Karpas-422 (cell line): ENCODE measurements around the gene CRYGB. TPM values are rescaled to one million over a fixed set of nuclear protein-coding genes. Genes with fewer than 3 reads are reported as not detected.
"Not testable (repeated sequence)": the region's sequence is repeated elsewhere in the genome, so short reads cannot be mapped to it uniquely, and the experiment has no call there.

Experiments
- DNase-seq: peaks from one replicate; pipeline ENCODE4 v3.0.0-alpha.2; 2015
- H2AFZ ChIP-seq: fragments of 200-600 bp; sonication (generic); 2 replicates; pipeline ENCODE4 v1.6.1; 2014; ENCODE audit warnings: antibody characterized with exemption, low read length, mixed read lengths
- H3K27ac ChIP-seq: fragments of 200-600 bp; sonication (generic); 2 replicates; pipeline ENCODE4 v1.5.1; 2014; ENCODE audit warnings: mild to moderate bottlenecking, low read length, moderate library complexity
- H3K27me3 ChIP-seq: fragments of 200-600 bp; sonication (generic); 2 replicates; pipeline ENCODE4 v1.6.1; 2014; ENCODE audit warnings: low read length, mixed read lengths
- H3K36me3 ChIP-seq: fragments of 200-600 bp; sonication (generic); 2 replicates; pipeline ENCODE4 v1.6.1; 2014; ENCODE audit warnings: low read length, mixed read lengths; ENCODE audit not compliant: insufficient read depth
- H3K4me1 ChIP-seq: fragments of 200-600 bp; sonication (generic); 2 replicates; pipeline ENCODE4 v1.6.1; 2014; ENCODE audit warnings: mild to moderate bottlenecking, low read length, mixed read lengths
- H3K4me2 ChIP-seq: fragments of 200-600 bp; sonication (generic); 2 replicates; pipeline ENCODE4 v1.6.1; 2014; ENCODE audit warnings: low read length, low read depth, mild to moderate bottlenecking; ENCODE audit not compliant: poor library complexity, severe bottlenecking
- H3K4me3 ChIP-seq: fragments of 200-600 bp; sonication (generic); 2 replicates; pipeline ENCODE4 v1.5.1; 2014; ENCODE audit warnings: mild to moderate bottlenecking, antibody characterized with exemption, low read length, mixed read lengths
- H3K79me2 ChIP-seq: fragments of 200-600 bp; sonication (generic); 2 replicates; pipeline ENCODE4 v1.6.1; 2014; ENCODE audit warnings: mild to moderate bottlenecking, low read length, mixed read lengths
- H3K9ac ChIP-seq: fragments of 200-600 bp; sonication (generic); 2 replicates; pipeline ENCODE4 v1.6.0; 2014; ENCODE audit warnings: low read length
- H3K9me2 ChIP-seq: fragments of 200-600 bp; sonication (generic), shearing (Covaris generic); replicated peaks from 2 replicates; pipeline ENCODE4 v1.6.0; 2014; ENCODE audit warnings: mild to moderate bottlenecking, low read length, moderate library complexity; ENCODE audit not compliant: insufficient read depth
- H3K9me3 ChIP-seq: fragments of 300-700, 200-600 bp; sonication (generic); 2 replicates; pipeline ENCODE4 v1.6.1; 2014; ENCODE audit warnings: low read length, mixed read lengths
- H4K20me1 ChIP-seq: fragments of 200-600 bp; sonication (generic); 2 replicates; pipeline ENCODE4 v1.6.1; 2014; ENCODE audit warnings: mild to moderate bottlenecking, antibody characterized with exemption, low read length, low read depth; ENCODE audit not compliant: insufficient read depth
- total RNA-seq: library from RNA; depleted of rRNA; stranded (reverse); fragments of >200 nt; shearing (Covaris generic); gene quantifications from 2 replicates; pipeline ENCODE4 v1.2.3, GENCODE V29; 2014; ENCODE audit warnings: low replicate concordance

The CRYGB gene
- total RNA-seq, 1 experiment from 2014 or later = not detected

DNA sequence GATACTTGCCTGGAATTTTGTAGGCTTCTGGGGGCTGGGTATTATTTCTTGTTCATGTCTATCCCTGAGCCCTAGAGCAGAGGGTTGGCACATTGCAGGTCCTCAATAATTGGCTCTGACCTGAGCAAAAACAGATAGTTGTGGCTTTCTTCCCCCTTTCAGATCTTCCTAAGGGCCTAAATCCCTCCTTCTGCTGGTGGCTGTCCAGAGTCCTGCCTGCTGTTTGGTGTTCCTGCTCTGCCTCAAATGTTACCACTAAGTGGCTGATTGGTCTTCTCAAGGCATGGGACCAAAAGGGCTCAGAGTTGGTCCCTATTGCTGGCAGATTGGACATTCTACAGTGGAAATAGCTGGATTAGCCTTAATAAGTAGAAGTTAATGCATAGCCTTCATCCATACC is 1.1 kb upstream of the CRYGB start:
- no peak overlapping the region for H3K4me3 ChIP-seq
- H3K9me2 ChIP-seq = no peaks in the 10 kb centered on the region
- no peak for DNase-seq
- no peaks in the 10 kb centered on the region for H3K79me2 ChIP-seq
- H3K9me3 ChIP-seq = no peaks in the 10 kb centered on the region
- H4K20me1 ChIP-seq = no peaks in the 10 kb centered on the region
- H2AFZ ChIP-seq = no peak overlapping the region
- no peak overlapping the region for H3K27ac ChIP-seq
- H3K9ac ChIP-seq = no peak overlapping the region
- H3K27me3 ChIP-seq = no peaks in the 10 kb centered on the region
- no peaks in the 10 kb centered on the region for H3K4me1 ChIP-seq
- H3K4me2 ChIP-seq = no peak overlapping the region
- H3K36me3 ChIP-seq = no peaks in the 10 kb centered on the region

DNA sequence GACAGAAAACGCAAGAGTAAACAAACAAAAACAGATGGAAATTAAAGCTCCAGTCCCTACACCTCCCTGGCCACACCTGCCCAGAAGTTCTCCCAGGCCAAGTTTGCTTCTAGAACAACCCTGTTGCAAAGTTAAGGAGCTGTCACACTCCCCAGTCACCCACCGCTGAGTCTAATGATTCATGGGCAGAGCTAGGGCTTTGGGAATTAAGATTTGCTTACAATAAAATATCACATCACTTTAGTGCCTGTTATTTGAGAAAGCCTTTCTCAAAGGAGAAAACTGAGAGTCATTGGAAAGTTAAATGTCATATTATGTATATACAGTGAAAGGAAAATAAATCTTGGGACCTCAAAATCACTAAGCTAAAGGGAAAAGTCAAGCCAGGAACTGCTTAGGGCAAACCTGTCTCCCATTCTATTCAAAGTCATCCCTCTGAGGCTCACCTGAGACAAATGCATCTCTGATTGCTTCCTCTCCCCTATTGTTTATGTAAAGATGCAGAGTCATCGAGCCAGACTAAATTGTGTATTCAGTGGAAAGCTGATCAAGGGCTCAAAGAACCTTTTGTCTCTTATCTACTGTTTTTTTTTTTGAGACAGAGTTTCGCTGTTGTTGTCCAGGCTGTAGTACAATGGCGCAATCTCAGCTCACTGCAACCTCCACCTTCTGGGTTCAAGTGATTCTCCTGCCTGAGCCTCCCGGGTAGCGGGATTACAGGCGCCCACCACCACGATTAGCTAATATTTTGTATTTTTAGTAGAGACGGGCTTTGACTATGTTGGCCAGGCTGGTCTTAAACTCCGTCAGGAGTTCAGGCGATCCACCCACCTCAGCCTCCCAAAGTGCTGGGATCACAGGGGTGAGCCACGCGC is 2.8 kb downstream of the CRYGB start:
- H3K9me2 ChIP-seq = no peaks in the 10 kb centered on the region
- no peaks in the 10 kb centered on the region for H4K20me1 ChIP-seq
- no peaks in the 10 kb centered on the region for H3K4me1 ChIP-seq
- no peak overlapping the region for H3K4me2 ChIP-seq
- no peaks in the 10 kb centered on the region for H3K9me3 ChIP-seq
- H3K9ac ChIP-seq = no peak overlapping the region
- no peak overlapping the region for H3K27ac ChIP-seq
- no peaks in the 10 kb centered on the region for H3K79me2 ChIP-seq
- no peaks in the 10 kb centered on the region for H3K27me3 ChIP-seq
- no peak overlapping the region for H2AFZ ChIP-seq
- H3K36me3 ChIP-seq = no peaks in the 10 kb centered on the region
- DNase-seq = no peak
- no peak overlapping the region for H3K4me3 ChIP-seq

DNA sequence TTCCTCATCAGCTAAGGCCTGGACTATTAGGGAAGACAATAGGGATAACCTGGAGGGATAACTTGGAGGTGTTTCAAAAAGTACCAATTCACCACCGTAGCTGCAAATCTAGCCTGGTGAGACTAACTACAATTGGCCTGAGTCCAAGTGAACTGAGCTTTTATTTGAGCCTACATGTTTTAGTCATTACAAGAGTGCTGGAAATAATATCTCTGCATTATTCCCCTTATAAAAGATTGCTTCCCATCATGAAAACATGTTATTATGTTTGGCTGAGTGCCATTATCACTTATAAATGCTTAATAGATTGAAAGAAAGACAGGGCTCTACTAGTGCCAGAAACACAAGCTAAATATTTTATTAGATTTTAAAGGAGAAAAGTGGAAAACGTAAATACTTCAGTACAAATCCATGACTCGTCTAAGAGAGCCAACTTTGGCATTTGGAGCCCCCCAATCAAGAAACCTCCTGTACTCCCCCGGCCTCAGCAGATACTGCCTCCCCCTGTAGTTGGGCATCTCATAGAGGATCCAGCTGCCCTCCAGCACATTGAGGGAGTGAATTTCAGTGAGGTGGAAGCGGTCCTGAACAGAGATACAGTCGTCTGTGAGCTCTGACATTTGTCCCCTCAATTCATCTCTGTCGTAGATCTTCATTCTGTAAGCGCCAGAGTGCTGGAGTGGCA is 3.6 kb downstream of the CRYGB start:
- Histone ChIP-seq H3K4me3 (no peak overlapping the region), H3K27me3 (no peaks in the 10 kb centered on the region), H4K20me1 (no peaks in the 10 kb centered on the region), H3K36me3 (no peaks in the 10 kb centered on the region), H3K9me3 (no peaks in the 10 kb centered on the region), H2AFZ (no peak overlapping the region), H3K9ac (no peak overlapping the region), H3K79me2 (no peaks in the 10 kb centered on the region), H3K27ac (no peak overlapping the region), H3K4me2 (no peak overlapping the region), H3K4me1 (no peaks in the 10 kb centered on the region), H3K9me2 (no peaks in the 10 kb centered on the region)
- DNase-seq = no peak

DNA sequence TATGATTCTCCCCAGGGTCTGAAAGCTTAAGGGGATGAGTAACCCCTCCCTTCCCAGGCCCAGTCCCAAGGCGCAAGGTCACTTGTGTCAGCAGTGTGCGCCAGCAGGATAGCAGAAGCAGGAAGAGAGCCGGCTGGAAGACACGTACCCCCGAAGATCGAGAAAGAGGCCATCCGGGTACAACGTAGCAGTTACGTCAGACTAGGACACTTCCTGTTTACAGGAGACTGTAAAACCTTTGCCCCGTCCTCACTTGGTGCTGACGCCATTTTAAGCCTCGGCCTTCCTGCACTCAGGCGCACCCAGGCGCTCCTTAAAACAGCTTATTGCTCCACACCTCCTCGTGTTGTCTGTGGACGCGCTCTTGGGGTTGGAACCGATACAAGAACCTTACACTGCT is 6.5 kb downstream of the CRYGB start:
- no peaks in the 10 kb centered on the region for H3K79me2 ChIP-seq
- no peak overlapping the region for H3K4me2 ChIP-seq
- no peak overlapping the region for H2AFZ ChIP-seq
- H3K27ac ChIP-seq = no peak overlapping the region
- no peaks in the 10 kb centered on the region for H3K9me3 ChIP-seq
- no peak for DNase-seq
- no peak overlapping the region for H3K4me3 ChIP-seq
- no peaks in the 10 kb centered on the region for H4K20me1 ChIP-seq
- H3K9ac ChIP-seq = no peak overlapping the region
- H3K27me3 ChIP-seq = no peaks in the 10 kb centered on the region
- no peaks in the 10 kb centered on the region for H3K9me2 ChIP-seq
- no peaks in the 10 kb centered on the region for H3K4me1 ChIP-seq
- H3K36me3 ChIP-seq = no peaks in the 10 kb centered on the region

DNA sequence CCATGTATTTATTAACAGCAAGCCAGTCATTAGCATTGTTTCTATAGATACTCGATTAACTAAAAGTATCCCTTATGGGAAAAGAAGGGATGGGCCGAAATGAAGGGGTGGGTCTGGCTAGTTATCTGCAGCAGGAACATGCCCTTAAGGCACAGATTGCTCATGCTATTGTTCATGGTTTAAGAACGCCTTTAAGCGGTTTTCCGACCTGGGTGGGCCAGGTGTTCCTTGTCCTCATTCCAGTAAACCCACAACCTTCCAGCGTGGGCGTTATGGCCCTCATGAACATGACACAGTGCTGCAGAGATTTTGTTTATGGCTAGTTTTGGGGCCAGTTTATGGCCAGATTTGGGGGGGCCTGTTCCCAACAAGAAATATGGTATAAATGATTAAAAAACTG is 7.6 kb downstream of the CRYGB start:
- not testable (repeated sequence) for H4K20me1 ChIP-seq, H3K9me2 ChIP-seq, H3K4me3 ChIP-seq, H3K36me3 ChIP-seq, H2AFZ ChIP-seq, H3K79me2 ChIP-seq, H3K4me1 ChIP-seq, H3K9me3 ChIP-seq, H3K4me2 ChIP-seq, DNase-seq, H3K27ac ChIP-seq, H3K9ac ChIP-seq, H3K27me3 ChIP-seq

DNA sequence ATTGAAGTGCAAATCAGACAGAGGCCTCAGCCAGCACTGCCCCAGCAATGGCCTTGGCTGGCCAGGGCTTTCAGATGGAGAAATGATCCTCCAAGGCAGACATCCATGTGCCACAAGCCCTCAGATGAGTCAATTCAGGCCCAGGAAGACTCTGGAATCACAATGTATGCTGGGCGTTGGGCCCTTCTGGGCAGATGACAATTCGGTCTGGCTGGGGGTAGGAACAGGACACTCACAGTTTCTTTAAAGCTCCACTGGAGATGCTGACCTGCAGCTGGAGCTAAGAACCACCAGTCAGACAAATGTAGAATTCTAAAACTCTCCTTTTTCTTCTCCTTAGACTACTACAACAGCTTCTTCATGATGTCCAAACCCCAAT is 9.3 kb downstream of the CRYGB start:
- Histone ChIP-seq H4K20me1 (no peaks in the 10 kb centered on the region), H3K4me2 (no peak overlapping the region), H3K36me3 (no peaks in the 10 kb centered on the region), H3K4me3 (no peak overlapping the region), H3K79me2 (no peaks in the 10 kb centered on the region), H3K9ac (no peak overlapping the region), H3K9me2 (no peaks in the 10 kb centered on the region), H2AFZ (no peak overlapping the region), H3K4me1 (no peaks in the 10 kb centered on the region), H3K27me3 (no peaks in the 10 kb centered on the region), H3K9me3 (no peaks in the 10 kb centered on the region), H3K27ac (no peak overlapping the region)
- DNase-seq = no peak

DNA sequence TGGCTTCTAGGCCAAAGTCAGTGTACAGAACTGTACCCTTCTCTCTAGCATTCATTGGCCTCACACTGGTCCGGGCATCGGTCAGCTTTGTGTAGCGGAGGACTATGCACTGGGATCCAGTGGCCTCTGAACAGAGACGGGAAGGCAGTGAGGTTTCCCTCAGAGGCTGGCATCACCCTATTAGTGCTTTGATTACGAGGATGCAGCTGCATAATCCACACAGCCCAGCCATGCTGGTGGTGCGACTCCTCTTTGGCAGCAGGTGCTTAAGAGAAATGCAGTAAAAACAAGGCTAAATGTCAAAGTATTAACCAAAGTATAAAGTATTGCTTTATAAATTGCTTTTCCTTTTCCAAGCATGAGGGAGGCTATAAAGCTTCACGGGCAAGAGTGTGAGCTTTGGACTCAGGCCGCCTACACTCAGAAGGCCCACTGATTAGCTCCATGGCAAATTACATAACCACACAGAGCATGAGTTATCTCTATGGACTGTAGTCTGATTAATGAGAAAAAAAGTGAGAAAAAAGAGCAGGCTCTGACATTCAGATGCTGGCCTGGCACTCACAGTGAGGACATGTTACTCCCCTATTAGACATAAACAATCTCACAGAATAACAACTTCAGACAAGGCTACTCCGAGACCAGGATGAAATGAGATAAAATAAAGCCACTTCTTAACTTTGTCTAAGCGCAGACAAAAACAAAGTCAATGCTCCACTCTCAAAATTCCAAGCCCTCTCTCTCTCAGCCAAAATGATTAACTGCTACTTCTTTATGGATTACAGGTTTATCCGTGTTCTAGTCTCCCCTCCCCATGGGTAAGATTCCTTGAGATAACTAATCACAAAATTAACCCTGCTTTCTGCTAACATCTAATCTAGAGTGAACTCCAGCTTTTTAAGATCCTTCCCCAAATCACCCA is 9.9 kb downstream of the CRYGB start:
- H3K9ac ChIP-seq = no peak overlapping the region
- no peak overlapping the region for H3K4me3 ChIP-seq
- H4K20me1 ChIP-seq = no peaks in the 10 kb centered on the region
- no peak overlapping the region for H2AFZ ChIP-seq
- H3K9me3 ChIP-seq = no peaks in the 10 kb centered on the region
- no peak overlapping the region for H3K4me2 ChIP-seq
- no peak overlapping the region for H3K27ac ChIP-seq
- no peaks in the 10 kb centered on the region for H3K9me2 ChIP-seq
- H3K79me2 ChIP-seq = no peaks in the 10 kb centered on the region
- H3K4me1 ChIP-seq = no peaks in the 10 kb centered on the region
- H3K27me3 ChIP-seq = no peaks in the 10 kb centered on the region
- DNase-seq = no peak
- H3K36me3 ChIP-seq = no peaks in the 10 kb centered on the region
